AG04449 (cell line): ENCODE results near the gene SMYD3.

Source experiments
- CTCF ChIA-PET: fragments of 350-600 bp; formaldehyde crosslinking; extraction: SDS; loops from one replicate; lab custom pipeline; 2021; ENCODE audit warnings: antibody characterized with exemption; lab: Yijun Ruan, JAX
- POLR2A ChIA-PET: fragments of 400-600, 350-600 bp; formaldehyde crosslinking; extraction: SDS; loops from one replicate; lab custom pipeline; 2020; ENCODE audit warnings: antibody characterized with exemption, inconsistent platforms; lab: Yijun Ruan, JAX
- DNase-seq: peaks from one replicate; pipeline ENCODE4 v3.0.0-alpha.2; 2010; ENCODE audit warnings: low read depth, low spot score
- H3K4me3 ChIP-seq: 2 replicates; pipeline ENCODE4 v1.5.1; 2011; ENCODE audit warnings: low read depth, mild to moderate bottlenecking, control low read depth, low read length
- CTCF ChIP-seq: IDR thresholded peaks from one replicate; pipeline ENCODE4 v1.5.1; 2011; ENCODE audit warnings: mild to moderate bottlenecking, moderate library complexity, low read length, control low read depth, inconsistent platforms; ENCODE audit not compliant: insufficient read depth; ENCODE audit errors: missing control alignments

Gene SMYD3

GRCh38 chr1:246513041-246513440 lies 6.0 kb upstream of the SMYD3 start:
- ChIA-PET CTCF (no interaction called here), POLR2A (no interaction called here)
- no peak overlapping the region for H3K4me3 ChIP-seq
- TF ChIP-seq CTCF: no peak
- no peak for DNase-seq

- ChIA-PET CTCF (no interaction called here), POLR2A (no interaction called here)
- no peak for TF ChIP-seq CTCF
- H3K4me3 ChIP-seq: no peak overlapping the region
- DNase-seq: no peak
Measured at GRCh38 chr1:246512635-246513034, 5.6 kb upstream of the SMYD3 start.

GRCh38 chr1:246512230-246512629 lies 5.2 kb upstream of the SMYD3 start:
- no peak for DNase-seq
- no peak for TF ChIP-seq CTCF

GRCh38 chr1:246511203-246511602 lies 4.1 kb upstream of the SMYD3 start:
- POLR2A ChIA-PET: no interaction called here
- H3K4me3 ChIP-seq: no peak overlapping the region
- no peak for DNase-seq
- no peak for TF ChIP-seq CTCF
- CTCF ChIA-PET: no interaction called here

More at GRCh38 chr1:246512230-246512629, 5.2 kb upstream of the SMYD3 start:
- CTCF ChIA-PET: no interaction called here
- POLR2A ChIA-PET: no interaction called here
- H3K4me3 ChIP-seq: no peak overlapping the region

DNA sequence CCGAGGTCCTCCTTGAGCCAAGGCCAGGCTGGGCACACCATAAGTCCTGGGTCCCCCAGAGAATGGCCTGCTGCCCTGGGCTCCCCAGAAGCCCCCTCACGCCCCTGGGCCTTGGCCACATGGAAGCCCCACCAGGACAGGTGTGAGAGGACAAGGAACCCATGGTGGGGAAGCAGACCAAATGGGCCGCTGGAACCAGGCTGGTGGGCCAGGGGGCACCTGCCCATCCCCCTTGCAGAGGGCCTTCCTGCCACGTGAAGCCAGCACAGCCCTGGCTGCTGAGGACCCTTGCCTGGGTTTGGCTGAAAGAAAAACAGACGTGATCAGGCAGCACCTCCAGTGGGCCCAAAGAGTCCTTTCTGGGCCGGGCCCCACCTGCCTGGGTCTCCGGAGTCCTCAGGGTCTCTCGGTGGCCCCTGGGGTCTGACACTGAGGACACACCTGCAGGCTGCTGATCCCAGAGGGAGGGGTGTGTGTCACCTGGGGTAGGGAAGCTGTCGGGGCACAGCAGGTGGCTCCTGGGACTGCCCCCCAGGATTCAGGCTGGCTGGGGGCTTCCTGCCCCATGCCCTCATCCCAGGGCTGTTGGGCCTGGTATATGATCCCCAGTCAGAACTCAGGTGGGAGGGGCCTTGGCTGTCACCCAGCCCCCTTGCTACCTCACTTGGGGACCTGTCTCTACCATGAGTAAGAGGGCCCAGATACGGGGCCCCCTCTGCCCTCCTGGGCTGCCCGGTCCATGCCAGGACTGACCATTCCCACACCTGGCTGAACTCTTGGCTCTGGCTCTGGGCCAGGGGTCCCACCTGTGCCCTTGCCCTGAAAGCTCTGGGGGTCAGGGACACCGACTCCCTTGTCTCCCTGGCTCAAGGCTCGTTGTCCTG lies 3.3 kb upstream of the SMYD3 start:
- ChIA-PET CTCF (no interaction called here), POLR2A (no interaction called here)
- TF ChIP-seq CTCF: no peak
- DNase-seq: no peak
- no peak overlapping the region for H3K4me3 ChIP-seq

DNA sequence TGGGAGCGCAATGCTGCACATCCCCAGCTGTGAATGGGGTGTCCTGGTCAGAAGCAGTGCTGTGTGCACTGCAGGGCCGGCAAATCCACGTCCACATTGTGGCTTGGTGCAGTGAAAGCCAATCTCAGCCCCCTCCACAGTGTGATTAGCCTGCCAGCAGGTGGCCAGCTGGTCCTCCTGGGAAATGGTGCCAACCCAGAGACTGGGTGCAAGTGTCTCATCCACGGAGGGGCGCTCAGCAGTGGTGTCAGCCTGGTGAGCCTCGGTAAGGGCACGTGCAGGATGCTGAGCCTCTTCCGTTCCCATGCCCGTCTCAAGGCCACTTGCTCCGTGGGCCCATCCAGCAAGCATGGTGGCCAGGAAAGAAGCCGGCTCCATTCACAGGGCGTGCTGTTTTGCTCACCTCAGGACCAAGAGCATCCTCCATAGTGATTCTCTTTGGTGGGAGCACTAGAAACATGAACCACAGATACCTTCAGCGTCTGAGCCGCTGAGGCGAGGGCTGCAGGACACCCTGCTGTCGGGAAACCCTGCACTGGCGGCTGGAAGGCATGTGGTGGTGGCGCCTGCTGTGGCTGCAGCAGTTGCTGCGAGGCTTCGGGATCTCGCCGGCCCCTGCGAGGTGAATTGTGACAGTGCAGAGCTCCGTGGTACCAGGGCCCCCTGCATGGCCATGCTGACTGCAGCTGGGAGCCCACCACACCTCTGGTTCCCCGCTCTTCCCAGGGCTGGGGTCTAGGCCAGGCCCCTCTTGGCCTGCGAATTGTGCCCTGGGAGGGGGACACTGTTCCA lies 2.0 kb upstream of the SMYD3 start:
- ChIA-PET CTCF (interaction anchor here (1.0 to 3.5 kb wide), 2 partner anchors 11 to 245 kb away, joined by 3 to 24 read pairs; no protein-coding TSS in a partner anchor), POLR2A (no interaction called here)
- TF ChIP-seq CTCF: no peak
- no peak overlapping the region for H3K4me3 ChIP-seq
- DNase-seq: no peak
